ENCODE results near the gene SEMA3B. TPM values are rescaled to one million over a fixed set of nuclear protein-coding genes. Genes with fewer than 3 reads are reported as not detected.
A peak's percentile ranks its signal among the peaks of the same experiment; 100 is the strongest.

Gene SEMA3B
- total RNA-seq, 4 donors from 2014 or later: 1.7 to 3.1 (median 2.1) TPM

DNA sequence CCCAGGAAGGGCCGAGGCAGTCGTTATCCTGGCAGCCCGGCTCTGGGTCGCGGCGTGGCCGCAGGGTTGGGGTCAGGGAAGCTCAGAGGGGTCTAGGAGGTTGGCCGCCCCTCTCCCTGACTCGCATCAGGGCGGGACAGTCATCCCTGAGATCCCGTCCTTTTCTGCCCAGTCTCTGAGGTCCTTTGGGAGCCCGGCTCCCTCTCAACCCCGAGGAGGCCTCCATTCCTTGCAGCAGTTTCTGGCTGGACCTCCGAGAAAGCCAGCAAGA, 53.1 kb downstream of the SEMA3B start:
- ATAC-seq (no peak), DNase-seq (no peak)
- TF ChIP-seq POLR2A (IDR thresholded peaks at IDR 0.05) (no peak), CTCF (IDR thresholded peaks at IDR 0.05 in 4 of 5, conservative IDR thresholded peaks at IDR 0.05 in 1 of 5) (no peak)
- Histone ChIP-seq H3K4me1 (peaks cover 56 to 57% of the 10 kb centered on the region in 2 donors), H3K27ac (peak overlapping the region; percentile 93 to 96 (median 95)), H3K27me3 (no peaks in the 10 kb centered on the region), H3K4me3 (peak overlapping the region; percentile 72 to 85 (median 79)), H3K9me3 (no peaks in the 10 kb centered on the region), H3K36me3 (peaks cover 0 to 33% of the 10 kb centered on the region in 2 donors)
- in situ Hi-C loops (cut with MboI; ENCODE audit: low sequenced_read_pairs in 4 of 4): no loop called here
- intact Hi-C loops (cut with DNase I; ENCODE audit: low total_unique reads): no loop called here

DNA sequence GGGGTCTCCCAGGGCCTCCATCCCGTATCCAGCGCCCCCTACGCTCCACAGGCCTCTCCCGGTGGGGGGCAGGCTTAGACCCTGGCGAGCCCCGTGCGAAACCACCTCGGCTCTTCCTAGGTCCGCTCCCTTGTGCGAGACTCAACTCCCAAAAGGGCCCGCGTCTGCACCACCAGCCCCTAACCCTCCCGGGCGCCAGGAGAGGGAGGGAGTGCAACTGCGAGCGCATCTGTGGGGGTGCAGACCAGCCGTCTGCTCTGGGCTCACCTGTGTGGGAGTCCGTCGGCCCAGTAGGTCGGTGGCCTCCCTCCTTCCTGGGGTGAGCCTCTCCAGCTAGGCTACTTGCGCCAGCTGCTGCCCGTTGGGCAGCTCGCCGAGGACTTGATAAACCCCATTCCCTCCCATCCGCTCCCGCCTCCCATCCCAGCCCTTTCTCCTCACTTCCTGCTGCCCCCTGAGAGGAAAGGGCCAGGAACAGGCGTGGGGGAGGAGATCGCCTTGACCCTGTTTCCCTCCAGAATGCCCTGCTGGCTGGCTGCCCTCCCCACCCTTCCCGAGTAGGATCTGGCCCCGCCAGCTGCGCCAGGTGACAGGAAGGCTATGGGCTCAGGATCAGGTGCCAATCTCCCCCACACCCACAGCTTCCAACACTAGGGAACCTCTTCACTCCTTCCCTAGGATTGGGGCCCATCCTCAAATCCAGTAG, 53.6 kb downstream of the SEMA3B start, which contains the start of gene HYAL2:
HYAL2 (minus strand) TSS at position 360 of the 706 bp plus-strand sequence. CDS start 2,256 bp downstream, outside the sequence.
- intact Hi-C loops (cut with DNase I; ENCODE audit: low total_unique reads) (no loop called here), in situ Hi-C loops (cut with MboI; ENCODE audit: low sequenced_read_pairs in 4 of 4) (no loop called here)
- DNase-seq (no peak), ATAC-seq (no peak)
- Histone ChIP-seq H3K4me3 (peak within 1 kb of the TSS; percentile 72 to 85 (median 79)), H3K4me1 (peaks cover 56 to 57% of the 10 kb centered on the region in 2 donors), H3K36me3 (peaks cover 0 to 33% of the 10 kb centered on the region in 2 donors), H3K27me3 (no peaks in the 10 kb centered on the region), H3K9me3 (no peaks in the 10 kb centered on the region), H3K27ac (peak within 1 kb of the TSS; percentile 93 to 96 (median 95))
- no peak for TF ChIP-seq CTCF (IDR thresholded peaks at IDR 0.05 in 4 of 5, conservative IDR thresholded peaks at IDR 0.05 in 1 of 5)
- TF ChIP-seq POLR2A (IDR thresholded peaks at IDR 0.05): peak in 1 of 2 donors; percentile 27

- ATAC-seq: no peak
- H3K4me3 ChIP-seq: peak overlapping the region in 3 of 4 donors; percentile 72 to 80 (median 78)
- TF ChIP-seq CTCF (IDR thresholded peaks at IDR 0.05 in 4 of 5, conservative IDR thresholded peaks at IDR 0.05 in 1 of 5) (no peak), POLR2A (IDR thresholded peaks at IDR 0.05) (no peak)
Measured at GRCh38 chr3:50323092-50323600, 54.2 kb downstream of the SEMA3B start.

DNA sequence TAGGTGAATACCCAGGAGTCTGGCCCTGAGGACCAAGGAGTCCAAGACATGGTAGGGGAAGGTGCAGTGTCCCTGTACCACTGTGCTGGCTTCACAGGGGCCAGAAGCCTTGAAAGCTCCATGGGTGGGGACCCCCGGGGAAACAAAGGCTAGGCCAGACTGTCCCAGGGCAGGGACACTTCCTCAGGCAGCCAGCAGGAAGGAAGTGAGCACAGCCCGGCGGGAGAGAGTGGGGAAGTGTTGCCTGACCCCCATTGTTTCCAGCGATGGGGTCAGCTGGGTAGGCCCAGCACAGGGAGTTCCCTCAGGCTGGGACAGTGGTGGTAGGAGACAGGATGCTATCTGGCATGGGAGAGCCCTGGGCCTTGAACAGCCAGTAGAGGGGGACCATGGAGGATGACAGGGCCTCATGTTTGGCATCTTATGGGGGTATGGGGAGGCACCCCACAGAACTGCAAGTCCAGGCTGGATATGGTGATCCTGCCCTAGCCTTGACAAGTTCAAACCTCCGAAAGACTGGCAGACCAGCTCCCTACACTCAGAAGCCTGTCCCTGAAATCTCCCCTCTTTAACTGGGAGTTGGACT, 54.8 kb downstream of the SEMA3B start:
- ATAC-seq (peak in 1 of 2 donors; percentile 1), DNase-seq (no peak)
- H3K4me1 ChIP-seq: peaks cover 48 to 52% of the 10 kb centered on the region in 2 donors
- intact Hi-C loops (cut with DNase I; ENCODE audit: low total_unique reads) (loop anchor here (2.0 kb wide), 1 partner anchor 63 kb away; no protein-coding TSS in a partner anchor), in situ Hi-C loops (cut with MboI; ENCODE audit: low sequenced_read_pairs in 4 of 4) (no loop called here)
- H3K27me3 ChIP-seq: no peaks in the 10 kb centered on the region
- peaks cover 0 to 24% of the 10 kb centered on the region in 2 donors for H3K36me3 ChIP-seq
- TF ChIP-seq CTCF (IDR thresholded peaks at IDR 0.05 in 4 of 5, conservative IDR thresholded peaks at IDR 0.05 in 1 of 5) (no peak), POLR2A (IDR thresholded peaks at IDR 0.05) (peak in 1 of 2 donors; percentile 22)
- H3K4me3 ChIP-seq: peak overlapping the region in 1 of 4 donors; percentile 29
- peak overlapping the region; percentile 93 to 96 (median 95) for H3K27ac ChIP-seq
- no peaks in the 10 kb centered on the region for H3K9me3 ChIP-seq

More at GRCh38 chr3:50323092-50323600, 54.2 kb downstream of the SEMA3B start:
- Histone ChIP-seq H3K27me3 (no peaks in the 10 kb centered on the region), H3K27ac (peak overlapping the region; percentile 93 to 96 (median 95)), H3K9me3 (no peaks in the 10 kb centered on the region), H3K4me1 (peaks cover 50 to 53% of the 10 kb centered on the region in 2 donors), H3K36me3 (peaks cover 0 to 30% of the 10 kb centered on the region in 2 donors)
- intact Hi-C loops (cut with DNase I; ENCODE audit: low total_unique reads) (no loop called here), in situ Hi-C loops (cut with MboI; ENCODE audit: low sequenced_read_pairs in 4 of 4) (no loop called here)
- DNase-seq: no peak
